Ectodermal cell (in vitro differentiated cells): ENCODE data around the gene FBXO3.

Source experiments
- H3K27ac ChIP-seq: 2 replicates; pipeline ENCODE4 v1.7.0; 2013; ENCODE audit warnings: mild to moderate bottlenecking, low read depth, low read length; ENCODE audit not compliant: insufficient read depth, poor library complexity, severe bottlenecking
- H3K27me3 ChIP-seq: 2 replicates; pipeline ENCODE4 v1.7.0; 2013; ENCODE audit warnings: mild to moderate bottlenecking, low read length; ENCODE audit not compliant: insufficient read depth, control insufficient read depth, poor library complexity, severe bottlenecking
- H3K36me3 ChIP-seq: one replicate; pipeline ENCODE4 v1.7.0; 2013; ENCODE audit warnings: low read length; ENCODE audit not compliant: control insufficient read depth, insufficient read depth
- H3K4me1 ChIP-seq: one replicate; pipeline ENCODE4 v1.7.0; 2013; ENCODE audit warnings: low read length; ENCODE audit not compliant: control insufficient read depth, insufficient read depth
- H3K4me3 ChIP-seq: 2 replicates; pipeline ENCODE4 v1.7.0; 2013; ENCODE audit warnings: low read depth, low read length, control low read depth; ENCODE audit not compliant: insufficient read depth
- H3K9me3 ChIP-seq: 2 replicates; pipeline ENCODE4 v1.7.0; 2013; ENCODE audit warnings: mild to moderate bottlenecking, low read length, moderate library complexity; ENCODE audit not compliant: control insufficient read depth
- WGBS, 2 experiments: methylation state at CpG; one replicate each; pipeline ENCODE4 v1.1.7; 2013; ENCODE audit warnings: missing lambda C conversion rate in 2 of 2; 5-methylcytosine and 5-hydroxymethylcytosine counted together

The FBXO3 gene

GRCh38 chr11:33704240-33705002 is 69.9 kb downstream of the FBXO3 start:
- Histone ChIP-seq H3K4me1 (peaks cover 8% of the 10 kb centered on the region), H3K9me3 (no peaks in the 10 kb centered on the region), H3K36me3 (peaks cover 1% of the 10 kb centered on the region), H3K4me3 (no peak overlapping the region), H3K27ac (no peak overlapping the region), H3K27me3 (peaks cover 6% of the 10 kb centered on the region)
- WGBS, 2 experiments = 80 to 81% methylated on average over 7 of the region's 7 CpGs

GRCh38 chr11:33703788-33704187 is 70.5 kb downstream of the FBXO3 start:
- Histone ChIP-seq H3K27ac (no peak overlapping the region), H3K27me3 (peaks cover 6% of the 10 kb centered on the region), H3K4me3 (no peak overlapping the region), H3K4me1 (peaks cover 8% of the 10 kb centered on the region), H3K36me3 (no peaks in the 10 kb centered on the region), H3K9me3 (no peaks in the 10 kb centered on the region)
- WGBS, 2 experiments = 94 to 95% methylated on average over 4 of the region's 4 CpGs

- peaks cover 8% of the 10 kb centered on the region for H3K4me1 ChIP-seq
- H3K27me3 ChIP-seq = peaks cover 6% of the 10 kb centered on the region
- H3K9me3 ChIP-seq = no peaks in the 10 kb centered on the region
- WGBS, 2 experiments = 94 to 97% methylated on average over 4 to 5 of the region's 5 CpGs
- H3K4me3 ChIP-seq = no peak overlapping the region
- H3K36me3 ChIP-seq = no peaks in the 10 kb centered on the region
- H3K27ac ChIP-seq = no peak overlapping the region
Observed at GRCh38 chr11:33703234-33703633, 71.1 kb downstream of the FBXO3 start.

DNA sequence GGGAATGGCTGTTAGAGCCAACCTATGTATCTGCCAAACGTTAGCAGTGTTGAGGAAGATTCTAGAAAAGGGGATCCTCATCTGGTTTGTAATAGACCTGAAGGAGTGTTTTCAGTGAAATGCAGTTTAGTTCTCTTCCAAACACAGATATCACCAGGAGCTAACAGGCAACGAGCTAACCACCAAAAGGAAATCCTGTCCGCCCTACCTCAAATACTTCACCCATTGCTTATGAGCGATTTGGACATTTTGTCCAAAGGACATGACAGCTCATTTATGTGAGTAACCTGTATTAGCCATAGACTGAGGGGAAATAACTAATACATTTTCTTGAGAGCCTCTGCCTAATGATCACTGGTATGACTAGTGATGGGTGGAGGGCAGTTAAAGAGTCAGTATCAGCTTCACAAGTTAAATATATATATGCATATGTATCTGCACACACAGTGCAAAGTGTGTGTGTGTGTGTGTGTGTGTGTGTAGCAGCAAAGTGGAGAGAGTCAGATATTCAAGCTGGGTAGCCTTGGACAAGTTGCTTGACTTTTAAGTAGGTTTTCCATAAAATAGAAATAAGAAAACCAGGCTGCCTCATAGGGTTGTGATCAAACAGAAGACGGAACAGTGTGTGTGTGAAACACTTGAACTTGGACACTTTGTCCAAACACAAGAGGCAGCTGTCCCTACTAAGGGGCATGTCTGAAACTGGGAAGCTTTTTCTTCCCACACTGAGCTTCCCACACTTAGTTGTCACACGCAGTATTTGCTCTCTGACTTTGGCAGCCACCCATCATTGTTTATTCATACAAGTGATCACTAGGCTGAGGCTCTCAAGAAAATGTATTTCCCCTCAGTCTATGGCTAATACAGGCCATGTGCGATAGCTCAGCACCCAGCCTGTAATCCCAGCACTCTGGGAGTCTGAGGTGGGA is 72.8 kb downstream of the FBXO3 start:
- 79 to 80% methylated on average over 7 of the region's 7 CpGs for WGBS, 2 experiments
- Histone ChIP-seq H3K36me3 (no peaks in the 10 kb centered on the region), H3K4me3 (peak overlapping the region; percentile 56), H3K4me1 (peaks cover 8% of the 10 kb centered on the region), H3K9me3 (no peaks in the 10 kb centered on the region), H3K27ac (no peak overlapping the region), H3K27me3 (peaks cover 6% of the 10 kb centered on the region)

DNA sequence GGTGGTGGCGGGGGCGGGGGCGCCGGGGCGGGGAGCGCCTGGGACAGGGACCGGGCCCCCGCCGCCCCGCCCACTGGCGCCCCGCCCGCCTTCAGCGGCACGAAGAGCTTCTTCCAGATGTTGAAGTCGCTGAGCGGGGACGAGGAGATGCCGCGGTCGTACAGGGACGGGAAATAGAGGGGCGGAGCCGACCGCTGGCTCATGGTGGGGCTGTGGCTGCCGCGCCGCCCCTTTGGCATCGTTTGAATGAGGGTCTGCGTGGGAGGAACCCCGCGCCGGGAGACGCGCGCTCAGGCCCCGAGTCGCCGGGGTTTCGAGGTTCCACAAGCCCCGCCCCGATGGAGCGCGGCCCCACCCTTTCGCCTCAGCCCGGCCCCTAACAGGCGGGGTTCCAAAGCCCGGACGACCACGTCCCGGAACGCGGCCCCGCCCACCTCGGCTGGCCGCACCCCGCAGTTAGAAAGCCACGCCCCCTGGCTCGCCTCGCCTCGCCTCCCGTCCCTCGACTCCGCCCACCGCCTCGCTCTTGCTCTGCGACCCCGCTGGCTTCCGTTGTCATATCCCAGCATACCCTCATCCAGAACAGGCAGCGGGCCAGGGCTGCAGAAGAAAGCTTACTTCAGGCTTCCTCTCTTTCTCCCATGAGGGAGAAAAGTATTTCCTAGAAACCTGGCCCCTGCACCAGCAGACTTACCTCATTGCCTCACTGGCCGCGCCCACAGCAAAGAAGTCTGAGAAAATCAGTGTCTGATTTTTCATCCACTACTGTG is 73.6 kb downstream of the FBXO3 start, which contains the start of gene C11orf91:
Gene C11orf91, minus strand, starts transcription at position 325 of the 770 bp plus-strand sequence. Its CDS starts 86 bp downstream, at position 239.
- H3K27me3 ChIP-seq = peaks cover 6% of the 10 kb centered on the region
- H3K9me3 ChIP-seq = no peaks in the 10 kb centered on the region
- 1 to 2% methylated on average over 72 of the region's 72 CpGs for WGBS, 2 experiments
- peaks cover 10% of the 10 kb centered on the region for H3K4me1 ChIP-seq
- peak within 1 kb of the TSS; percentile 56 for H3K4me3 ChIP-seq
- no peaks in the 10 kb centered on the region for H3K36me3 ChIP-seq
- no peak within 1 kb of the TSS for H3K27ac ChIP-seq

DNA sequence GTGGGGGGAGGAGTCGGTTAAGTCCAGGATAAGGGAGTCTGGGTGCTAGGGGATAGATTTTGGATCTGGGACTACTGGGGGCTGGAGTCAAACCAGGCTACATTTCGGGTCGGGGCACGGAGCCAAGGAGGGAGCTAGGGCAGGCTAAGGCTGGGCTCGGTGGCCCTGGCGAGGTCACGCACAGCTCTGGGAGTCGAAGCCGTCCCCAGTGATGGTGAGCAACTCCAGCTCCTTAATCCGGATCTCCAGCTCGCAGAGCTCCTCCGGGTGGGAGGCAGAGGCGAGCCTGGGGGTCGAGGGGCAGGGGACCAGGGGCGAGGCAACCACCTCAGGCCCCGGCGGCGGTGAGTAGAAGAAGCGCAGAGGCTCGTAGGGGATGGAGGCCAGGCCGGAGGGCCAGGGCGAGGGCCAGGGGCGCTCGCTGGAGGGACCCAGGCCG is 74.2 kb downstream of the FBXO3 start:
- H3K27ac ChIP-seq = no peak overlapping the region
- peak overlapping the region; percentile 56 for H3K4me3 ChIP-seq
- no peaks in the 10 kb centered on the region for H3K36me3 ChIP-seq
- peaks cover 16% of the 10 kb centered on the region for H3K4me1 ChIP-seq
- H3K9me3 ChIP-seq = no peaks in the 10 kb centered on the region
- WGBS, 2 experiments = 30 to 33% methylated on average over 25 of the region's 25 CpGs
- peaks cover 6% of the 10 kb centered on the region for H3K27me3 ChIP-seq

- peaks cover 6% of the 10 kb centered on the region for H3K27me3 ChIP-seq
- H3K4me1 ChIP-seq = peaks cover 20% of the 10 kb centered on the region
- WGBS, 2 experiments = 82 to 86% methylated on average over 12 of the region's 12 CpGs
- H3K9me3 ChIP-seq = no peaks in the 10 kb centered on the region
- no peaks in the 10 kb centered on the region for H3K36me3 ChIP-seq
- peak overlapping the region; percentile 56 for H3K4me3 ChIP-seq
- no peak overlapping the region for H3K27ac ChIP-seq
Observed at GRCh38 chr11:33699515-33700062, 74.7 kb downstream of the FBXO3 start.

DNA sequence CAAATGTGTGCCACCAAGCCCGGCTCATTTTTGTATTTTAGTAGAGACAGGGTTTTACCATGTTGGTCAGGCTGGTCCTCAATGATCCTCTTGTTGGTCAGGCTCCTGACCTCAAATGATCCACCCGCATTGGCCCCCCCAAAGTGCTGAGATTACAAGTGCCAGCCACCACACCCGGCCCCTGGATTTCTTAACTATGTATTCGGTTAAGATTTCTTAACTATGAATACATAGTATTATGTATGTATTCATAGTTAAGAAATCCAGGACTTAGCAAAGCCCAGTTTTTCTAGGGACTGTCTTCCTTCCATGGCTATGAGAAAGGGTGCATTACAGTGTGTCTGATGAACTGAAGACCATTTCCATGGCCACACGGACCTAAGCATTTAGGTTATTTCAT is 75.4 kb downstream of the FBXO3 start:
- Histone ChIP-seq H3K27me3 (peaks cover 6% of the 10 kb centered on the region), H3K27ac (no peak overlapping the region), H3K36me3 (no peaks in the 10 kb centered on the region), H3K4me3 (no peak overlapping the region), H3K4me1 (peaks cover 21% of the 10 kb centered on the region), H3K9me3 (no peaks in the 10 kb centered on the region)
- 94 to 96% methylated on average over 3 to 4 of the region's 5 CpGs for WGBS, 2 experiments

- H3K9me3 ChIP-seq = no peaks in the 10 kb centered on the region
- 88 to 89% methylated on average over 3 of the region's 3 CpGs for WGBS, 2 experiments
- no peak overlapping the region for H3K4me3 ChIP-seq
- H3K27ac ChIP-seq = no peak overlapping the region
- H3K4me1 ChIP-seq = peaks cover 24% of the 10 kb centered on the region
- H3K27me3 ChIP-seq = peaks cover 6% of the 10 kb centered on the region
- no peaks in the 10 kb centered on the region for H3K36me3 ChIP-seq
Observed at GRCh38 chr11:33697997-33698396, 76.3 kb downstream of the FBXO3 start.
